ENCODE results near the gene ZSCAN9. TPM values are rescaled to one million over a fixed set of nuclear protein-coding genes. Genes with fewer than 3 reads are reported as not detected.

ZSCAN9 gene
- total and polyA plus RNA-seq, 9 of the 15 experiments (the other 6 are each of a cell fraction or from before 2014, with no cell fraction given): 18.8 to 48.9 (median 28.7) TPM

- 0 out of 2 replicates have a peak, but pooled peaks have one; percentile 60 for TF ChIP-seq E2F1 (CRISPR knock-in tag; IDR thresholded peaks at IDR 0.05)
- peak; percentile 54 for TF ChIP-seq CCNT2 (IDR thresholded peaks at IDR 0.05; ENCODE audit: borderline replicate concordance, extremely low read depth, insufficient read length, low read depth, low read length)
- no peak for TF ChIP-seq PRPF4 (IDR thresholded peaks at IDR 0.05; ENCODE audit: insufficient read depth, low read depth, low read length, poor library complexity, severe bottlenecking)
- no peak for TF ChIP-seq PBX2 (CRISPR knock-in tag; IDR thresholded peaks at IDR 0.05; ENCODE audit: low read depth)
- TF ChIP-seq PBX2 (tag; conservative IDR thresholded peaks at IDR 0.05; ENCODE audit: low read depth): no peak
- peak; percentile 32; the same call in 1 of the 2 replicates for TF ChIP-seq PHB2 (IDR thresholded peaks at IDR 0.05; ENCODE audit: low read depth)
- no peak for TF ChIP-seq HNRNPK (IDR thresholded peaks at IDR 0.05; ENCODE audit: low read depth, low read length, poor library complexity, severe bottlenecking)
- TF ChIP-seq ELK1 (CRISPR knock-in tag; IDR thresholded peaks at IDR 0.05): no peak
- no peak for TF ChIP-seq BMI1 (IDR thresholded peaks at IDR 0.05; ENCODE audit: low read length)
- peak; percentile 23; the same call in 1 of the 2 replicates for TF ChIP-seq ZBTB2 (IDR thresholded peaks at IDR 0.05)
- TF ChIP-seq SP2 (IDR thresholded peaks at IDR 0.05; ENCODE audit: extremely low read depth, low read depth, low read length, poor library complexity, severe bottlenecking): peak; percentile 96
- no peak for TF ChIP-seq ESRRB (CRISPR knock-in tag; IDR thresholded peaks at IDR 0.05; ENCODE audit: borderline replicate concordance)
- TF ChIP-seq LARP7 (IDR thresholded peaks at IDR 0.05): 0 out of 2 replicates have a peak, but pooled peaks have one; percentile 56
- TF ChIP-seq EGR1 (conservative IDR thresholded peaks at IDR 0.05): peak; percentile 61
- TF ChIP-seq HEY1 (CRISPR knock-in tag; IDR thresholded peaks at IDR 0.05; ENCODE audit: borderline replicate concordance): no peak
- TF ChIP-seq RBBP5 (IDR thresholded peaks at IDR 0.05; ENCODE audit: borderline replicate concordance, insufficient read depth, low read length, poor library complexity, severe bottlenecking): peak; percentile 98
- TF ChIP-seq NR1H2 (CRISPR knock-in tag; IDR thresholded peaks at IDR 0.05): no peak
- no peak for TF ChIP-seq GTF2A2 (tag; IDR thresholded peaks at IDR 0.05)
- TF ChIP-seq SLC30A9 (CRISPR knock-in tag; IDR thresholded peaks at IDR 0.05): no peak
- TF ChIP-seq NFIX (CRISPR knock-in tag; IDR thresholded peaks at IDR 0.05; ENCODE audit: low read depth): no peak
- TF ChIP-seq BHLHE40 (IDR thresholded peaks at IDR 0.05; ENCODE audit: low read length): no peak
- no peak; the same call in none of the 2 replicates for TF ChIP-seq ZEB2 (IDR thresholded peaks at IDR 0.05)
These were observed 42.1 kb downstream of the ZSCAN9 start, which contains the start of gene ZSCAN26 (continued) for GRCh38 chr6:28266962-28267694.

Data from K562 (cell line).